ENCODE data around the gene RFC4. TPM values are rescaled to one million over a fixed set of nuclear protein-coding genes. Genes with fewer than 3 reads are reported as not detected.
"Not testable (repeated sequence)": the region's sequence is repeated elsewhere in the genome, so short reads cannot be mapped to it uniquely, and the experiment has no call there.

Gene RFC4
- total and polyA plus RNA-seq, 2 donors from 2014 or later: 8.9 to 11.1 TPM

DNA sequence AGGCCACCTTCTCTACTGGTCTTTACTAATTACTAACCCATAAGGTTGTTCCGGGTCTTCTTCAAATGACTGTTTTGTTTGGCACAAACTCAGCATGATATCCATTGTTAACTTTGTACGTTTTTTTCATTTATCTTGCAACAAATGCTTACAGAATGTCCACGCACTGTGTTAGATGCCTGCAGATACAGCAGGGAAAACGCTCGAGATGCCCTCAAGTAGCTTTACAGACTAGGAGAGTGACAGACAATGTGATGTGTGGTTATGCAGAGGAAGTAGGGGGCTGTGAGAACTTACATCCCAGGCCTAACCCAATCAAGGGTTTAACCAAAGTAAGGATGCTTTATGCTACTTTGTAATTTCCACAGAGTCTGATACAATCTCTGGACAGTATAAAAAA lies 949 bp upstream of the RFC4 start:
- TF ChIP-seq, protein P1, sequence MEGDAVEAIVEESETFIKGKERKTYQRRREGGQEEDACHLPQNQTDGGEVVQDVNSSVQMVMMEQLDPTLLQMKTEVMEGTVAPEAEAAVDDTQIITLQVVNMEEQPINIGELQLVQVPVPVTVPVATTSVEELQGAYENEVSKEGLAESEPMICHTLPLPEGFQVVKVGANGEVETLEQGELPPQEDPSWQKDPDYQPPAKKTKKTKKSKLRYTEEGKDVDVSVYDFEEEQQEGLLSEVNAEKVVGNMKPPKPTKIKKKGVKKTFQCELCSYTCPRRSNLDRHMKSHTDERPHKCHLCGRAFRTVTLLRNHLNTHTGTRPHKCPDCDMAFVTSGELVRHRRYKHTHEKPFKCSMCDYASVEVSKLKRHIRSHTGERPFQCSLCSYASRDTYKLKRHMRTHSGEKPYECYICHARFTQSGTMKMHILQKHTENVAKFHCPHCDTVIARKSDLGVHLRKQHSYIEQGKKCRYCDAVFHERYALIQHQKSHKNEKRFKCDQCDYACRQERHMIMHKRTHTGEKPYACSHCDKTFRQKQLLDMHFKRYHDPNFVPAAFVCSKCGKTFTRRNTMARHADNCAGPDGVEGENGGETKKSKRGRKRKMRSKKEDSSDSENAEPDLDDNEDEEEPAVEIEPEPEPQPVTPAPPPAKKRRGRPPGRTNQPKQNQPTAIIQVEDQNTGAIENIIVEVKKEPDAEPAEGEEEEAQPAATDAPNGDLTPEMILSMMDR (IDR thresholded peaks at IDR 0.05; ENCODE audit: borderline replicate concordance, extremely low read depth, insufficient read depth): no peak
- Histone ChIP-seq H3K9ac (ENCODE audit: low read length in 3 of 3) (peak overlapping the region in 2 of 3 donors; percentile 85 to 97), H3K36me3 (ENCODE audit: control insufficient read depth in 2 of 3, insufficient read depth in 3 of 3, low read length in 3 of 3) (no peaks in the 10 kb centered on the region), H3K9me3 (ENCODE audit: control insufficient read depth in 2 of 3, insufficient read depth in 1 of 3, low read length in 3 of 3) (no peaks in the 10 kb centered on the region), H3K27ac (ENCODE audit: low read depth in 2 of 2, low read length in 2 of 2) (no peak overlapping the region), H3K27me3 (ENCODE audit: control insufficient read depth, insufficient read depth, low read length) (no peaks in the 10 kb centered on the region), H3K4me1 (ENCODE audit: control insufficient read depth in 2 of 3, insufficient read depth in 2 of 3, low read depth in 1 of 3, low read length in 3 of 3) (peaks cover 0 to 10% (median 5%) of the 10 kb centered on the region in 3 donors), H3K4me3 (ENCODE audit: low read length in 3 of 3) (peak overlapping the region in 2 of 3 donors; percentile 81 to 95)
- intact Hi-C loops (cut with DNase I): no loop called here
- DNase-seq (no peak), FAIRE-seq (no peak)

DNA sequence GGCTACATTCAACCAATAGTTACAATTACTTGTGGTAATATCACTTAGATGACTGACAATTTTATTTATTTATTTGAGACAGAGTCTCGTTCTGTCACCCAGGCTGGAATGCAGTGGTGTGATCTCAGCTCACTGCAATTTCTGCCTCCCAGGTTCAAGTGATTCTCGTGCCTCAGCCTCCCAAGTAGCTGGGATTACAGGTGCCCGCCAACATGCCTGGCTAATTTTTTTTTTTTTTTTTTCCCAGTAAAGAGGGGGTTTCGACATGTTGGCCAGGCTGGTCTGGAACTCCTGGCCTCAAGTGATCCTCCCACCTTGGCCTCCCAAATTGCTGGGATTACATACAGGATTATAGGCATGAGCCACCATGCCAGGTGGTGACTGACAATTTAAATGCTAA lies 2.8 kb downstream of the RFC4 start:
- H3K36me3 ChIP-seq (ENCODE audit: control insufficient read depth in 2 of 3, insufficient read depth in 3 of 3, low read length in 3 of 3); H3K27me3 ChIP-seq (ENCODE audit: control insufficient read depth, insufficient read depth, low read length); DNase-seq; intact Hi-C loops (cut with DNase I); H3K4me1 ChIP-seq (ENCODE audit: control insufficient read depth in 2 of 3, insufficient read depth in 2 of 3, low read depth in 1 of 3, low read length in 3 of 3); H3K4me3 ChIP-seq (ENCODE audit: low read length in 3 of 3); FAIRE-seq; H3K9me3 ChIP-seq (ENCODE audit: control insufficient read depth in 2 of 3, insufficient read depth in 1 of 3, low read length in 3 of 3); H3K9ac ChIP-seq (ENCODE audit: low read length in 3 of 3); H3K27ac ChIP-seq (ENCODE audit: low read depth in 2 of 2, low read length in 2 of 2): not testable (repeated sequence)

GRCh38 chr3:186802701-186803100 lies 3.6 kb downstream of the RFC4 start:
- Histone ChIP-seq H3K27me3 (ENCODE audit: control insufficient read depth, insufficient read depth, low read length) (no peaks in the 10 kb centered on the region), H3K4me3 (ENCODE audit: low read length in 3 of 3) (no peak overlapping the region), H3K9me3 (ENCODE audit: control insufficient read depth in 2 of 3, insufficient read depth in 1 of 3, low read length in 3 of 3) (no peaks in the 10 kb centered on the region), H3K9ac (ENCODE audit: low read length in 3 of 3) (no peak overlapping the region), H3K27ac (ENCODE audit: low read depth in 2 of 2, low read length in 2 of 2) (no peak overlapping the region), H3K4me1 (ENCODE audit: control insufficient read depth in 2 of 3, insufficient read depth in 2 of 3, low read depth in 1 of 3, low read length in 3 of 3) (peaks cover 0 to 10% (median 5%) of the 10 kb centered on the region in 3 donors), H3K36me3 (ENCODE audit: control insufficient read depth in 2 of 3, insufficient read depth in 3 of 3, low read length in 3 of 3) (peaks cover 0 to 4% (median 3%) of the 10 kb centered on the region in 3 donors)
- FAIRE-seq: no peak
- DNase-seq: no peak
- TF ChIP-seq, protein P1 (IDR thresholded peaks at IDR 0.05; ENCODE audit: borderline replicate concordance, extremely low read depth, insufficient read depth): no peak
- intact Hi-C loops (cut with DNase I): no loop called here

DNA sequence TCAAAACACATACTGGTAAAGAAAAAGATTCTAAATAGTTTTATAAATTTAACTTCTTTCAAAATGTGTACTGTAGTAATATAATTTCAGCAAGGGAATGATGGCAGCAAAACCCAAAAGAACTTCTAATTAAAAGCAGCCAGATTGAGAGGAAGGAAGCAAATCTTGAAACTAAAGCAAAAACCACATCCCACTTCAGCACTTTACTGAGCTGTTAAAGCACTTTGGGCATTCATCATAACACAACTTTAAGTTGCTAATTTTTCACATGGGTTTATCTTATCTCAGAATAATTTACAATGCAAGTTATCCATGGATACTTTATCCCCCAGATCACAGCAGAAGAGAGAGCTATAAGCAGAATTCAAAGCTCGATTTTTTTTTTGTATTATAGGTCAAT lies 6.0 kb downstream of the RFC4 start:
- no peak overlapping the region for H3K9ac ChIP-seq (ENCODE audit: low read length in 3 of 3)
- peaks cover 0 to 6% (median 6%) of the 10 kb centered on the region in 3 donors for H3K36me3 ChIP-seq (ENCODE audit: control insufficient read depth in 2 of 3, insufficient read depth in 3 of 3, low read length in 3 of 3)
- intact Hi-C loops (cut with DNase I): no loop called here
- TF ChIP-seq, protein P1 (IDR thresholded peaks at IDR 0.05; ENCODE audit: borderline replicate concordance, extremely low read depth, insufficient read depth): no peak
- no peak overlapping the region for H3K27ac ChIP-seq (ENCODE audit: low read depth in 2 of 2, low read length in 2 of 2)
- FAIRE-seq (no peak), DNase-seq (no peak)
- no peak overlapping the region for H3K4me3 ChIP-seq (ENCODE audit: low read length in 3 of 3)
- H3K27me3 ChIP-seq (ENCODE audit: control insufficient read depth, insufficient read depth, low read length): no peaks in the 10 kb centered on the region
- no peaks in the 10 kb centered on the region for H3K4me1 ChIP-seq (ENCODE audit: control insufficient read depth in 2 of 3, insufficient read depth in 2 of 3, low read depth in 1 of 3, low read length in 3 of 3)
- no peaks in the 10 kb centered on the region for H3K9me3 ChIP-seq (ENCODE audit: control insufficient read depth in 2 of 3, insufficient read depth in 1 of 3, low read length in 3 of 3)

Data from kidney (tissue), 14 donors.